ENCODE measurements around the gene MYO18B. TPM values are rescaled to one million over a fixed set of nuclear protein-coding genes. Genes with fewer than 3 reads are reported as not detected.

Gene MYO18B
- total RNA-seq, 2 experiments from 2014 or later = 3.4 to 3.7 TPM

DNA sequence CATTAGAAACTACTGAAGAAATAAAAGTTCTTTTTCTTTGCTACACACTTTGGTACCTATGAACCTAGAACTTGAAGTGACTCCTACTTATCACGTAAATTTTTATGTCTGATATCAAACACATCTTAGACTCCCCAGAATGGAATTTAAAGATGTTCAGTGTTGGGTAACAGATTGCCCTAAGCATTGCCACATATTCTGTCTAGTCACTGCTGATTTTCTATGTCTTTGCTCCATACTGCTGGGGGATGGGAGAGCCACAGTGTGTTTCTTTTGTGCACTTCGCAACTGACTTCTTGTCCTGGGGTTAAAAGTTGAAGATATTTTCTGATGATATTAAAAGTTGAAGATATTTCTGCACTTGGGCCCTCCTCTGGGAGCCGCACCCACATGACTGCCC, 19.4 kb upstream of the MYO18B start:
- Mint-ChIP-seq H3K4me1 (peaks cover 5% of the 10 kb centered on the region), H3K27me3 (no peaks in the 10 kb centered on the region), H3K4me3 (no peak overlapping the region), H3K9me3 (no peaks in the 10 kb centered on the region), H3K36me3 (peaks cover 38% of the 10 kb centered on the region), H3K27ac (no peak overlapping the region)
- DNase-seq (no peak), ATAC-seq (ENCODE audit: low read depth) (no peak)
- POLR2A ChIA-PET = no interaction called here

DNA sequence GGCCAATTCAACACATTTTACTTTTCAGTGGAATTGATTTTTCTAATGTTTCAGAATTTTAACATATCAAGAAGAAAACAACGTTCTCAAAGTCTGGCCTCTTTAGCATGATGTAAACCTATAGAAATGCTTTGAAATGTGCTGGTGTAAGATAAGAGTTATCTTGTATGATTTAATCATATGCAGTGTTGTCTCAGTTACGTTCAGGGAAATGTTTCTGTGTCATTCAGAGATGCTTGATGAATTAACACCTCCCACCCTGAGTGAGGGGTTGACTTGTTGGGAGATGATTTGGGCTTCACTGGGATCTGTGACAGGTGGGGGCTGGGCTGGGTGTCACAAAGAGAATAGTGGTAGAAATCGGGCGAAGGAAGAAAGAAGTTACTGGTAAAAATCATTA, 15.7 kb upstream of the MYO18B start:
- POLR2A ChIA-PET = interaction anchor here (0.6 kb wide), 1 partner anchor 17 kb away, joined by 4 read pairs; no protein-coding TSS in a partner anchor
- peaks cover 2% of the 10 kb centered on the region for H3K9me3 Mint-ChIP-seq

DNA sequence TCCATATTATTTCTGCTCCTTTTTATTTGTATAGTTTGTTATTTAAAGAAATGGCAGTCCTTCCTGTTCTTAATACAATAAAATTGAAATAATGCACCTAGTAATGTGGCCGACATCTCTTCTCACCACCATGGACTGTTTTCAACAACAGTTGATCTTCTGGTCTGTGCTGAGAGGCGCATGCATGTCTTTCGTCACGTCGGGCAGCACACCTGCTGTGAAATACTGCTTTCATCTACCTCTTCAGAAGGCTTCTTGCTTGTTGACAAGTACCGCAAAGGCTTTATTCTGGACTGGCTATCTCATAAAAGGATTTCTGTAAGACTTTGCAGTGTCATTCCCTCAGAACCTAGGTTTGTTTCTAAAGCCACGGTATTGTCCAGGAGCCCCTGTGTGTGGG, 13.9 kb upstream of the MYO18B start:
- peaks cover 4% of the 10 kb centered on the region for H3K9me3 Mint-ChIP-seq
- peaks cover 48% of the 10 kb centered on the region for H3K36me3 Mint-ChIP-seq
- no peak for DNase-seq
- no peaks in the 10 kb centered on the region for H3K27me3 Mint-ChIP-seq
- no peak for ATAC-seq (ENCODE audit: low read depth)
- POLR2A ChIA-PET = no interaction called here
- no peak overlapping the region for H3K27ac Mint-ChIP-seq
- H3K4me1 Mint-ChIP-seq = peaks cover 17% of the 10 kb centered on the region
- H3K4me3 Mint-ChIP-seq = no peak overlapping the region

More for the DNA sequence above, 15.7 kb upstream of the MYO18B start:
- DNase-seq (no peak), ATAC-seq (ENCODE audit: low read depth) (no peak)
- Mint-ChIP-seq H3K4me1 (peaks cover 15% of the 10 kb centered on the region), H3K36me3 (peaks cover 47% of the 10 kb centered on the region), H3K27ac (no peak overlapping the region), H3K27me3 (no peaks in the 10 kb centered on the region), H3K4me3 (no peak overlapping the region)

DNA sequence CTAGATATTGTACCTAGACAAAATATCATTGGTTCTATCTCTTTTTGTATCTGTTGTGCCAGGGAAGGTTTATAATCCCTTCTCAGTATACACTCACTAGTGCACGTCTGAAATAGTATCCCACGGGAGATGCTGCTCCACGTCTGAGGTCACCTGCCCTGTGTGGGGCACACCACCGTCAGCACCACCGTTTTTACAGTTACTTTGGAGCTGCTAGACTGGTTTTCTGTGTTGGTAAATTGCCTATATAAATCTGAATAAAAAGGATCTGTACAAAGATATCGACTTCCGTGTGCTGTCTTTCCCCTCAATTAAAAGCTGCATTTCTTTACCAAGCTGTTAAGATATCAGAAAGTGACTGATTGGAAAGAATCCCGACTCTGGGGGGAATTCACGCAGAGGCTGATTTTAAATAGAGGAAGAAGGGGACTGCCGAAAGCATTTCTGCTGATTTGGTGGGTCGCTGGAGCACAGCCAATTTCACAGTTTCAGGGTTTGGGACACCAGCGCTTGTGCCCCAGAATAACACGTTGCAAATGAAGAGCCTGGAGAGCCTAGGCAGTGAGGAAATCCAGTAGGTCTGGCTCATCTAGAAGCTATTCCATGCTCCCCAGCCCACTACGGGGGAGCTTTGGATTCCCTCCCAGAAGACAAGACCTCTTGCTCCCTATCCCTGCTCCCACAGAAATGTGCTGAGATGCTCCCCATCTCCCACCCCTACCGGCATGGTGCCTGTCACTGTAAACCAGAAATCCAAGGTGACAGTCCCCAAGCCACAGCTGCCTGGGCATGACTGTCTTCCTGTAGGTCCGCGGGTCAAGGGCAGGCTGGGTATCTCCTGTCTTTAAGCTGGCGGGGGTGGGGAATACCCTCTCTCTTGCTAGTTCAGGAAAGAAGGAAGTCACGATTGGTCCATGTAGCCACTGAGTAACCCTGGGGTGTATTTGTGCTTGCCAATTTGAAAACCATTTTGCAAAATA, 12.7 kb upstream of the MYO18B start:
- Mint-ChIP-seq H3K9me3 (peaks cover 4% of the 10 kb centered on the region), H3K27ac (no peak overlapping the region), H3K4me1 (peaks cover 20% of the 10 kb centered on the region), H3K27me3 (no peaks in the 10 kb centered on the region), H3K36me3 (peaks cover 45% of the 10 kb centered on the region), H3K4me3 (no peak overlapping the region)
- no peak for DNase-seq
- no peak for ATAC-seq (ENCODE audit: low read depth)
- POLR2A ChIA-PET = no interaction called here

DNA sequence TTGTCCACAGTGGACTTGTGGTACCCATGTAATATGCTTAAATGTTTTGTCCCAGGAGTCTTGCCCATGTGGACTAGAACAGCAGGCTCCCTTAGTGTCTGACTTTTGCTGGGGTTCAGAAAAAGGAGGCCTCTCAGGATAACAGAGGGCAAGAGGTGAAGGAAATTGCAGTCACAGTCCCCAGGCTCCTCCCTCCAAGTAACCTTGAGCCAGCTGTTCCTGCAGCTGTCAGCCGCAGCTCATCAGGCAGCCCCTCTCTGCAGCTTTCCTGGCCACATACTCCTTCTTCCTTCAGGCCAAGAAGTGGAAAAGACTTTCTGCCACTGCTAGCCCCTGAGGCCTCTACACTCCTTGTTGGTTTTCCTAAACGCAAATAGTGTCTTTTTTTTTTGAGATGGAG, 6.3 kb upstream of the MYO18B start:
- Mint-ChIP-seq H3K4me1 (peaks cover 47% of the 10 kb centered on the region), H3K4me3 (peak overlapping the region; percentile 69)

DNA sequence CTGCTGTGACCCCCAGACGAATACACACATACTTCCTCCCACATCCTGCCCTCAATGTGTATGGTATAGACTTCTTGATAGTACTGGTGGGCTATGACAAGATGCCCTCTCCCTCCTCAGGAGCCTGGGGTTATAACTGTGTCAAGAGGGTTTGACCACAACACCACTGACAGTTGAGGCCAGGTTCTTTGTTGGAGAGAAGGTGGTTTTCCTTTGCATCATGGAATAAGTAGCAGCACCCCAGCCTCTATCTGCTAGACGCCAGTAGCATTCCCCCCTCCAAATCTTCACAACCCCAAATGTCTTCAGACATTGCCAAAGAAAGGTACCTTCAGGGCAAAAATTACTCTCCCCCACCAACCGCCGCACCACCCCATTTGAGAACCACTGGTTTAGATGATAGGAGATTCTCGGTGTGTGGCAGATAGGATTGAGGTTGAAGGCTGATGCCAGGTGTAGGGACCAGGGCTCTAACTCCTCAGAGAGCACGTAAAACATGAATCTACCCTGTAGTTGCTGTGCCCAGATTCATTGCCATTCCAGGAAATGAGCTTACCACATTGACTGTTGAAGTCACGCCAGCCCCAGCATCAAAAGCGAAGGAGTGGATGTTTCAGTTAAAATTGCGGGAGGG, 5.5 kb upstream of the MYO18B start:
- peaks cover 51% of the 10 kb centered on the region for H3K36me3 Mint-ChIP-seq
- POLR2A ChIA-PET = interaction anchor here (0.7 to 2.3 kb wide), 12 partner anchors 9 to 936 kb away, joined by 3 to 10 read pairs (median 4); partner anchors contain the start of gene GRK3
- H3K9me3 Mint-ChIP-seq = peaks cover 15% of the 10 kb centered on the region
- ATAC-seq (ENCODE audit: low read depth) (peak; percentile 88), DNase-seq (peak; percentile 73)
- peaks cover 46% of the 10 kb centered on the region for H3K4me1 Mint-ChIP-seq
- peak overlapping the region; percentile 98 for H3K27ac Mint-ChIP-seq
- no peaks in the 10 kb centered on the region for H3K27me3 Mint-ChIP-seq
- H3K4me3 Mint-ChIP-seq = peak overlapping the region; percentile 69

More for the DNA sequence above, 6.3 kb upstream of the MYO18B start:
- peaks cover 17% of the 10 kb centered on the region for H3K9me3 Mint-ChIP-seq
- ATAC-seq (ENCODE audit: low read depth) = no peak
- no peak for DNase-seq
- POLR2A ChIA-PET = interaction anchor here (2.3 kb wide), 1 partner anchor 25 kb away, joined by 9 read pairs; no protein-coding TSS in a partner anchor
- no peaks in the 10 kb centered on the region for H3K27me3 Mint-ChIP-seq
- H3K36me3 Mint-ChIP-seq = peaks cover 49% of the 10 kb centered on the region
- peak overlapping the region; percentile 98 for H3K27ac Mint-ChIP-seq

DNA sequence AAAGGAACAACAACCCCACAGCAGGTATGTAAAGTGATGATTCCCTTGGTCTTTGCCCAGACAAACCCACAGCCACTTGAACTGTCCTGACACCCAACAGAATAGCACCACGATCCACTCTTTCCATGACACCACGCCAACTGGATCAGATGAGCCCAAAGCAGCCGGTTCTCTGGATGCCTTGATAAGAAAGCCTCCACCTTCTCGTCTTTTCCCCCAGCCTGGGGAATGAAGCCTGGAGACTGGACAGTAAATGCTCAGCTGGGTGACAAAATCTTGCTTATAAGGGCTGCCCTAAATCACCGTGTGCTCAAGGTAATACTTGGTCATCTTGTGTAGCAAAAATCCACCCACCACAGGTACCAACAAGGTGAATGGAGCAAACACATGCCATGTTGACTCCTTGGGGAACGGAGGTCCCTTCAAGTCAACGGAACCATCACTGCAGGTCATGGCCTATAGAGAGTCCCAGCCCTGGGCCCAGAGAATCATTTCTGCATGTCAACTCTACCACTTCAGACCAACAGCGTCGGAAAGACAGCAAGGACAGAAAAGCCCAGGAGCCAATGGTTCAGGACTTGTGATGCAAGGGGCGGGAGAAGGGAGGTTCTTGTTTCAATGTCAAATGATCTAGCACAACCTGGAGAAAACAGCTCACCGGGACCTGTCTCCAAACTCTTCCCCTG, 2.2 kb upstream of the MYO18B start:
- no peak for DNase-seq
- Mint-ChIP-seq H3K27me3 (no peaks in the 10 kb centered on the region), H3K4me1 (peaks cover 41% of the 10 kb centered on the region), H3K27ac (peak overlapping the region; percentile 43), H3K36me3 (peaks cover 35% of the 10 kb centered on the region), H3K4me3 (no peak overlapping the region), H3K9me3 (peaks cover 13% of the 10 kb centered on the region)
- POLR2A ChIA-PET = interaction anchor here (0.7 kb wide), 1 partner anchor 670 kb away, joined by 3 read pairs; no protein-coding TSS in a partner anchor
- no peak for ATAC-seq (ENCODE audit: low read depth)

DNA sequence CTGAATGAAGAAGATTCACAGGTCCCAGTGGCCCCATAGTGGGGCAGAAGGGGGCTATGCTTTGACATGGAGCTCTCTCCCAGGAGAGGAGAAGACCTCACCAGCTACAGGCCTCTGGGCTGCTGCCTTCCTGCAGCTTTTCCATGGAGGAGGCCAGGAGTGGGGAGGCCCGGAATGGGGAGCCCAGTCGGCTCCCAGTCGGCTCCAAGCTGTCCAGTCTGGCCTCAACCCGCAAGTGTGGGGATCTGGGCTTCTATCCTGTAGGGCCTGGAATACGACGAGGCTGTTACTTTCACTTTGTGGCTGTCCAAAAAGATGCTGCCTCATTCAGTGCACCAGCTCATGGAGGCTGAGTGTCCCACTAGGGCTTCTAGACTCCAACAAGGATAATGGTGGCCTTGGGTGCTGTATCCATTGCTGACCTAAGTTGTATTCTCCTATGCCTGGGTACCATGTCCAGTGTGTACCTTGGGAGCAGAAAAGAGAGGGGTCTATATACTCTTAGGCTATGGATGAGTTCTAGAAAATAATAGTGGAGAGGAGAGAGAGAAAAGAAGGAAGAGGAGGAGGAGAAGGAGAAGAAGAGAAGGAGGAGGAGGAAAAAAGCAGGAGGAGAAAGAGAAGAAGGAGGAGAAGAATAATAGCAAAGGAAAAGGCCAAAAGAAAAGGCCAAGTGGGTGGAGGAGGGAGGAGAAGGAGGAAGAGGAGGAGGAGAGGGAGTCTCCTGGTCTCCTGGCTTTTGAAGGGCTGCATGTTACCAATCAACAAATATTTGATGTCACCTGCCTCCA, 1.1 kb downstream of the MYO18B start:
- DNase-seq = no peak
- no peak for ATAC-seq (ENCODE audit: low read depth)
- Mint-ChIP-seq H3K27ac (peak overlapping the region; percentile 42), H3K36me3 (peaks cover 22% of the 10 kb centered on the region), H3K4me1 (peaks cover 25% of the 10 kb centered on the region), H3K4me3 (peak overlapping the region; percentile 38), H3K9me3 (peaks cover 9% of the 10 kb centered on the region), H3K27me3 (no peaks in the 10 kb centered on the region)
- POLR2A ChIA-PET = interaction anchor here (0.6 to 1.3 kb wide), 2 partner anchors 10 to 30 kb away, joined by 3 read pairs; no protein-coding TSS in a partner anchor

DNA sequence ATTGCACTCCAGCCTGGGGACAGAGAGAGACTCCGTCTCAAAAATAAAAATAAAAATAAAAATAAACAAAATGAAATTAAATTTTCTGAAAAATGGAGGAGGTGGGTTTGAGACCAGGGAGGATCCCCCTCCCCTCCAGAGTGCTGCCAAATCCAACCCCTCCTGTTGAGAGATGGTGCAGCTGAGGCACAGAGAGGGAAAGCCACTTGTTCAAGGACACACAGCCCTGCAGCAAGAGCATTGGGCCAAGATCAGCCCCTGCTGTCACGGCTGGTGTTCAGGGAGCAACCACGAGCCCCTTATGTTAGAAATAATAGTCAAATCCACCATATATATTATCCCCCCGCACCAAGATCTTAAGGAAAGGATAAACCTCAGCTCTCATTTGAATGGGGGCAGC, 2.7 kb downstream of the MYO18B start:
- H3K36me3 Mint-ChIP-seq = peaks cover 15% of the 10 kb centered on the region
- peaks cover 5% of the 10 kb centered on the region for H3K9me3 Mint-ChIP-seq
- POLR2A ChIA-PET = interaction anchor here (0.7 kb wide), 1 partner anchor 84 kb away, joined by 3 read pairs; no protein-coding TSS in a partner anchor
- DNase-seq (no peak), ATAC-seq (ENCODE audit: low read depth) (no peak)
- H3K4me1 Mint-ChIP-seq = peaks cover 31% of the 10 kb centered on the region
- H3K4me3 Mint-ChIP-seq = no peak overlapping the region
- H3K27me3 Mint-ChIP-seq = no peaks in the 10 kb centered on the region
- no peak overlapping the region for H3K27ac Mint-ChIP-seq

DNA sequence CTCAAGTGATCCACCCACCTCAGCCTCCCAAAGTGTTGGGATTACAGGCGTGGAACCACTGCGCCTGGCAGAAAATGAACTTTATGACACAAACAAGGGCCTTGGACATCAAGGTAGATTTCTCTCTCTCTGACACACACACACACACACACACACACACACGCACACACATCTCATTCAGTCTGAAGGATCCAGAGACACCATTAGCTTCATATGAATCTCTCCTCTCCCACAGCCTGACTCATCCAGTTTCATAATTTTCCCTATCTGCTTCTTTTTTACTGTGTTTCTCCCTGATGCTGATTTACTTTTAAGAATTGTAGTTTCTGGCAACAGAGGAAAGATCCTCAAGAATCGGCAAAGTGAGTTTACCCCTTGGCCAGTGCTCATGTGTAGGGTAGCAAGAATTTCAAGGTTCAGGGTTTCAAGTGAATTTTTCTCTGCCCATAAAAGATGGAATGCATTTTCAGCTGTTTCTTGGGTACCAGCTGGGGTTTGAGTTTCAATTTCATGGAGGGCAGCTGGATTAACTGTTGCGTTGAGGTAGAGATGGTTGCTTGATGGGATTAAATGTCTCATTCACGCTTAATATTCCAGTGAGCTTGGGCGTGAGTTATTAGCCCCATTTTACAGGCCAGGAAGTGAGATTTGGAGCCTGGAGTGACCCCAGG, 3.5 kb downstream of the MYO18B start:
- POLR2A ChIA-PET = interaction anchor here (0.7 to 1.3 kb wide), 2 partner anchors 8 to 83 kb away, joined by 3 to 4 read pairs; no protein-coding TSS in a partner anchor
- H3K4me1 Mint-ChIP-seq = peaks cover 30% of the 10 kb centered on the region
- DNase-seq = no peak
- ATAC-seq (ENCODE audit: low read depth) = no peak
- peak overlapping the region; percentile 58 for H3K27ac Mint-ChIP-seq
- peaks cover 13% of the 10 kb centered on the region for H3K36me3 Mint-ChIP-seq
- H3K27me3 Mint-ChIP-seq = no peaks in the 10 kb centered on the region
- H3K4me3 Mint-ChIP-seq = no peak overlapping the region
- H3K9me3 Mint-ChIP-seq = peaks cover 2% of the 10 kb centered on the region

DNA sequence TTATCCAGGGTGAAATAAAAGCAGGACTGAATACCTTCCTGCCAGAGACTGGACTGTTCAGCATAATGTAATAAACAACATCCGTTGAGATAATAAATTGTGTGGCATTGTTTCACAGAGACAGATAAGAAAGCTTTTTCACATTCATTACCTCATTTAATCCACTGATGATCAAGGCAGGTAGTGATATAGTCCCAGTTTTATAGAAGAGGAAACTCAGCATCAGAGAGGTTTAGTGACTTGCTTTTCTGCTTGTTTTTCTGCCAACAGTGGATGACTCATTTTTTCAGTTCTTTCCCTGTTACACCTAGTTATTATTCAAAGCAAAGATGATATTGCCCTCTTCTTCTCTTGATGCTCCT, 4.0 kb downstream of the MYO18B start:
- Mint-ChIP-seq H3K27me3 (no peaks in the 10 kb centered on the region), H3K36me3 (peaks cover 10% of the 10 kb centered on the region), H3K27ac (no peak overlapping the region), H3K9me3 (peaks cover 2% of the 10 kb centered on the region), H3K4me1 (peaks cover 30% of the 10 kb centered on the region), H3K4me3 (no peak overlapping the region)
- ATAC-seq (ENCODE audit: low read depth) (no peak), DNase-seq (no peak)
- POLR2A ChIA-PET = interaction anchor here (1.3 kb wide), 1 partner anchor 9 kb away, joined by 4 read pairs; no protein-coding TSS in a partner anchor

Data from activated naive CD8-positive, alpha-beta T cell treated with anti-CD3 and anti-CD28 coated beads, Interleukin-2, amount 10 ng/mL, durations not matched to agents 7 days and 5 days (primary cell).